Activated CD8-positive, alpha-beta memory T cell treated with anti-CD3 and anti-CD28 coated beads, Interleukin-2, amount 50 U/mL, for 1 hour (primary cell): ENCODE data around the gene TUBGCP5.
"Not testable (repeated sequence)": the region's sequence is repeated elsewhere in the genome, so short reads cannot be mapped to it uniquely, and the experiment has no call there.

ENCODE experiments used
- DNase-seq: peaks from one replicate; pipeline ENCODE4 v3.0.0-alpha.2; 2020; ENCODE audit errors: extremely low read depth

Gene TUBGCP5

DNA sequence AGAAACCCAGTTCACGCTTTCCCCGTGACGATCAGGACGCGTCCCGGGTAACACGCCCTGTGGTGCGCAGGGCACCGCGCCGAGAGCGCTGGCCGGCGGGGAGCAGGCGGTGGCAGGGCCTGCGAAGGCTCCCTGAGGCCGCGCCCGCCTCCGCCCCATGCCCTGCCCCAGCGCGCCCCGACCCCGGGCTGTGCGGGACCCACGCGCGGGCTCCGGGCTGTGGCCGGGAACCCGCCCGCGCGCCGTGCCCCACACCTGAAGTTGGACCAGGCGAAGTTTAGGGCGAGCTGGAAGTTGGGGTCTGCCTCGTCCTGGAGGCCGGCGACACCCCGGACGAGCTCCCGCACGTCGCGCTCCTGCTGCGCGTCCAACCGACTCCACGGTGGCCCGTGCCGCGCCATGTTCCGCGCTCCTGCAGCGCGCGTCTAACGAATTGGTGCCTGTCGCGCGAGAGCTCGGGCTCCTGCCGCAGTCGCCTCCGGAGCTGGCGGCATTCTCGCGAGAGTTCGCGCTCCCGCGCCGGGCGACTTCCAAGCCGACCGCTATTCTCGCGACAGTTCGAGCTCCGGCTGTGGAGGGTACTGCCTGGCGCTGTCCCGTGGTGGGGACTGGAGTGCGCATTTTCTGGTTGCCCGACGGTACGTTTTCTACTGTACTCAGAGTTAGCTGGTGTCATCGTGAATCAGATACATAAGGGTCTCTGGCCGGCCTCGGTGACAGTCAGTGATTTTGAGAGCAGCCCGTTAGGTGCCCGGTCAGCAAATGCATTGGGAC is at the start of gene TUBGCP5:
Gene TUBGCP5 (minus strand): TSS at position 427 of the 774 bp plus-strand sequence. CDS start 26 bp downstream, at position 401.
- peak; percentile 94 for DNase-seq

DNA sequence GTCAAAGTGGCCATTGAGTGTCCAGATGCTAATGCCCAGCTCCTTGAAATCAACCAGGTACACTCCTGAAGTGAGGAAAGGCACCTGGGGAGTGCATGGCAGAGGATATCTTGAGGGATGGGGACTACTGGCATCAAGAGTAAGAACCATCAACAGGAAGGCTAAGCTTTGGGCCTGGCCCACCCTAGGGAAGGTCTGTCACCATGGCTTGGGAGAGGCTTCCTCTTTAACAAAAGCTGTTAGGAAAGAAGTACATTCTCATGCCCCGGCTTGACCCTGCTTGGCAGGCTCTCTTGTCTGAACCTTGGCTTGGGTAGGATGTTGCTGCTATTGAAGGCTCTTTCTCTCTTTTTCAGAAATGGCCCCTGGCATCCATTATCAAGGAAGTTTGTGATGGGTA is 43.7 kb upstream of the TUBGCP5 start:
- DNase-seq: no peak

DNA sequence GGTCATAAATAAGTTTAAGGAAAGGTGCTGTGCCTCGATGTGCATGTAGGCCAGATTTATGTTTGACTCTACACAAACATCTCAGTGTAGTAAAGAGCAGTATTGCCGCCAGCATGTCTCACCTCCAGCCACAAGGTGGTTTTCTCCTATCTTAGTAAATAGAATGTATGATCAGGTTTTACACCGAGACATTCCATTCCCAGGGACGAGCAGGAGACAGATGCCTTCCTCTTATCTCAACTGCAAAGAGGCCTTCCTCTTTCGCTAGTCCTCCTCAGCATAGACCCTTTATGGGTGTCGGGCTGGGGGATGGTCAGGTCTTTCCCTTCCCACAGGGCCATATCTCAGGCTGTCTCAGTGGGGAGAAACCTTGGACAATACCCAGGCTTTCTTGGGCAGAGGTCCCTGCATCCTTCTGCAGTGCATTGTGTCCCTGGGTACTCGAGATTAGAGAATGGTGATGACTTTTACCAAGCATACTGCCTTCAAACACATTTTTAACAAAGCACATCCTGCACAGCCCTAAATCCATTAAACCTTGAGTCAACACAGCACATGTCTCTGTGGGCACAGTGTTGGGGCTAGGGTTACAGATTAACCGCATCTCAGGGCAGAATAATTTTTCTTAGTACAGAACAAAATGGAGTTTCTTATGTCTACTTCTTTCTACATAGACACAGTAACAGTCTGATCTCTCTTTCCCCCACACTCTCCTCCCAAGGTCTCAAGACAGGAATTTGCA is 42.8 kb upstream of the TUBGCP5 start:
- not testable (repeated sequence) for DNase-seq

DNA sequence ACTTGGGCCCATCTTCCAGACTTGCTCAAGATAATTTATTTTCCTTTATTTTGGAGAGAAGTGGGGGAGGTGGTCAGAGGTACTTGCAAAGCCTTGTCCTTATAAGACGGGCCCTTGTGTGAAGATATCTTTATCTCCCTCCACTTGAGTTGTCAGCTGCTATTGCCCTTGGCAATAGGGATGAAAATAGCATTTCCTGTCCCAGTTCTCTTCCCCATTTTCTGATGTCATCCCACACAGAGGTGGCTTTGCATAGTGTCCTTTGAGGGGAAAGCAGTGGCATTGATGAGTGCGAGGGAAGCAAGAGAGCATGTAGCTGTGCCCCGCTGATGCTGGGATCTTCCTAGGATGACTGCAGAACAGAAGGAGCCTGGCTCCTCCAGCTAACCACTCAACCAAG is 41.9 kb upstream of the TUBGCP5 start:
- no peak for DNase-seq

DNA sequence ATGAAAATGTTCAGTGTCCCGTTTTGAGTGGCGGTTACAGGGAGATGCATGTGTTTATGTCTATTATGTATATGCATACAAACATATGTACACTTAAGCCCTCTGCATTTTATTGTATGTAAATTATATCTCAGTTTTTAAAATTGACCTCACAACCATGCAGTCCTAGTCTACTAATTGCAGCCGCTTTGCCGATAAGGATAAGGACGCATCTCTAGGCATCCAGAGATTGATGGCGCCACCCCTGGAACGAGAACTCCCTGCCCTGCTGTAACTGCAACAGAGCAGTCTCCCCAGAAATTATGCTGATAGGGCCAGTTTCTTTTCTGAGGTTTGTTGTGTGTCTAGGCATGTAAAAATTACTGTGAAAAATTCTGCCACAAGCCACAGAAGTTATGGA is 40.4 kb upstream of the TUBGCP5 start:
- no peak for DNase-seq

DNA sequence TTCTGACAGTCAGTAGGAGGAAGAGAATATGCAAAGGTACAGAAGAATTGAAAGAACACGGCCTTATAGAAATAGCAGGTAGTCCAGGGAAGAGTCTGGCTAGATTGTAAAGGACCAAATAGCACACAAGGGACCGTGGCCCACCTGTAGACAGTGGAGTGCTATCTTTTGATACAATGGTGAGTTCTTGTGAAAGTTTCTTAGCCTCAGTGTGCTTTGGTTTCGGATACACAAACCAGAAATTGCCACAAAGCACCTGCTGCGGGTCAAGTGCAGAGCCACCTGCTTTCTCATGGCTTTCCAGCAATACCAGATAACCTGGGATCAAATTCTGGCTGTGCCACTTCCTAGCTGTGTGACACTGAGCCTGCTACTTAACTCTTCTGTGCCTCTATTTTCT is 36.6 kb upstream of the TUBGCP5 start:
- DNase-seq: no peak

DNA sequence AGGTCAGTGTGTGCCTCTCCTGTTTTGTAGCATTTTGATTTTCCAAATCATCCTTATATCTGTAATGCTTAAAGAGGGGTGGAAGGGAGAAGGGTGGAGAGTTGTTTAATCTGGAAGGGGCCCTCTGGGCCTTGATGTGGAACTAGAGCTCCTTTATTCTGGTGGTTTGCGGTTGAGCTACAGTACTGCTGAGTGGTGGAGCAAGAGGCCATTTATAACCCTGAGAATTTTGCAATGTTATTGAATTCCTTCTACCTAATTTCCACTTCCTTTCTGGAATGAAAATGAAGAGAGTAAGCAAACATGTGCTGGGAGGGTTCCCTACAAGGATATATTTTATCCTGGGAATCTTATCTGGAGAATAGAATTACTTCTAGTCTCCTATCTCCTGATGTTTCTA is 35.3 kb upstream of the TUBGCP5 start:
- no peak for DNase-seq

DNA sequence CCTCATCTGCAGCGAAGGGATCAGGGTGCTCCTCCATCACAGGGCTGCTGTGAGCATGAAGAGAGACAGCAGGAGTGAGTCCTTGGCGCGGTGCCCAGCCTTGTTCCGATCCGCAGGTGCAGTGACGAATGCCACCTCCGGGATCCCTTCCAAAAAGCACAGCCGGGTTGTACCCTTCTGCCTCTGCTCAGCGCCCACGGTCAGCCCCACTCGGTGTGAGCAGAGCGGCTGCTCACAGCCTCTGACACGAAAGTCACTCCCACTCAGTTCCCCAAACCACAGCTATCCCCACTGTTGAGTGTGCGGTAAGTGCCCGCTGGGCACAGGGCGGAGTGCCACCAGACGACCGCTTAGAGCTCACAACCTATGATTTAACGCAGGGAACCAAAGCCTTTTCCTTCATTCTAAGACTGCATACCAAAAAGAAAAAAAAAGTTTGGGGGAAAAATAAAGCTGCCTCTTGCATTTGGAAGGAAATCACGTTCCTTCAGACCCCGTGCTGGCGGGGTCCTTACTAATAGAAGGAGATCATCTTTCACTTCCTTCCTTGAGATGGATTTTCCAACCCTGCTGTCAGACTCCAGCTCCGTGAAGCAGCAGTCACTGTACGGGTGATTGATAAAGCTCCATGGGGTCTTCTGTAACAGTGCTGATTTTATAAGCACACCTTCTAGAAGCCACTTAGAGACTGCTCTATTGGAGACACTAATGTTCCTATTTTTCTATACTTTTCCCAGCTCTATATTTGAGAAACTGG is 34.7 kb upstream of the TUBGCP5 start:
- DNase-seq: no peak

DNA sequence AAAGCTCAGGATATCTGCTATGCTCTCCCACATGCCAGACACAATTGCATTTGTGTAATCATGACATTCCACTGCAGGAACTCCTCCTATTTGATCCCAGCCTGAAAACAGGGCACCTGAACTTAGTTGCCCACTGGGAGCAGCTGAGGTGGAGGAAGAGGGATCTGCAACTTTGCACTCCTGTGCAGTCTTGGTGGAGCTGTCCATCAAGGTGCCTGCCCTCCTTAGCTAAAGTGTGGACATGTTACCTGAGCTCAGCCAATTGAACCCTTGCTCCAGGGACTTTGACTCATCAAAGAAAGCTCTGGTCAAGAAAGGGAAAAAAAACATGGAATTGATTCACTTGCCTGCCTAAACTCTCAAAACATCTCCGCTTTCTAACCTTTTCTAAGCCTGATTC is 33.3 kb upstream of the TUBGCP5 start:
- DNase-seq: no peak

DNA sequence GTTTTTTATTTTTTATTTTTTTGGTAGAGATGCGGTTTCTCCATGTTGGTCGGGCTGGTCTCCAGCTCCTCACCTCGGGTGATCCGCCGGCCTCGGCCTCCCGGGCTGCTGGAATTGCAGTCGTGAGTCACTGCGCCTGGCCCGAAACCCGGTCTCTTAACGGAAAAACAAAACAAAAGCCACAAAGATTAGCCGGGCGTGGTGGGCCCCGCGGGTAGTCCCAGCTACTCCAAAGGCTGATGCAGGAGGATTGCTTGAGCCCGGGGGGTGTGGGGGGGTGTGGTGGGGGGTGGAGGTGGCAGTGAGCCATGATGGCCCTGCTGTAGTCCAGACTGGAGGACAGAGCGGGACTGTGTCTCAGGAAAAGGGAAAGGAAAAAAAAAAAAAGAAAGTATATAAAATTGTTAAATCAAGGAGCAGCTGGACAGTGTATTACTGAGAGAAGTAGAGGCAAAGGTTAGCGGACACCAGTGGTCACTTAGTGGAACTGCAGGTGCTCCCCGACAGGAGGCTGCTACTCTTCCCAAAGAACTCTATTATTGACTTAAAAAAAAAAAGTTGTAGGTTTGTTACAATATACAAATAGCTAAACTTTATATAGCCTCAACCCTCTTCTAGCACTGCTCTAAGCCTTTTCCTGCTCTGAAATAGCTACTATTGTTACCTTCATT is 30.3 kb upstream of the TUBGCP5 start:
- no peak for DNase-seq

DNA sequence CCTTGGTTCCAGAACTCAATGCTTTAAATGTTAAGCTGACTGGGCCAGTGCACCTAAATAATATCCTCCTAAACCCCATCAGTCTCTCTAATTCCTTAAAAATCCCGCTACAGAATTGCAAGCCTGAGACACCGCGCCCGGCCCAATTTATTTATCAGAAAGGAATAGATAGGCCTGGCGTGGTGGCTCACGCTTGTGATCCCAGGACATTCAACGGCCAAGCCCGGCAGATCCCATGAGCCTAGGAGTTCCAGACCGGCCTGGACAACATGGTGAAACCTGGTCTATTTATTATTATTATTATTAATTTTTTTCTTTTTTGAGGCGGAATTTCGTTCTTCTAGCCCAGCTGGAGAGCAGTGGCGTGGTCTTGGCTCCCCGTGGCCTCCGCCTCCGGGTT is 28.0 kb upstream of the TUBGCP5 start:
- no peak for DNase-seq

DNA sequence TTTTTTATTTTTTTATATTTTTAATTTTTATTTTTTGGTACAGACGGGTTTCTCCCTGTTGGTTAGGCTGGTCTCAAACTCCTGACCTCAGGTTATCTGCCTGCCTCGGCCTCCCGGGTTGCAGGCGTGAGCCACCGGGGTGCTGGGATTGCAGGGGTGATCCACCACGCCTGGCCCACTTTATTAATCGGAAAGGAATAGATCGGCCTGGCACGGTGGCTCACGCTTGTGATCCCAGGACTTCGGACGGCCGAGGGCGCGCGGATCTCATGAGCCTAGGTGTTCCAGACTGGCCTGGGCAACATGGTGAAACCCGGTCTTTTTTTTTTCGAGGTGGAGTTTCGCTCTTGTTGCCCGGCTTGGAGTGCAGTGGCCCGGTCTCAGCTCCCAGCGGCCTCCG is 26.5 kb upstream of the TUBGCP5 start:
- DNase-seq: no peak

DNA sequence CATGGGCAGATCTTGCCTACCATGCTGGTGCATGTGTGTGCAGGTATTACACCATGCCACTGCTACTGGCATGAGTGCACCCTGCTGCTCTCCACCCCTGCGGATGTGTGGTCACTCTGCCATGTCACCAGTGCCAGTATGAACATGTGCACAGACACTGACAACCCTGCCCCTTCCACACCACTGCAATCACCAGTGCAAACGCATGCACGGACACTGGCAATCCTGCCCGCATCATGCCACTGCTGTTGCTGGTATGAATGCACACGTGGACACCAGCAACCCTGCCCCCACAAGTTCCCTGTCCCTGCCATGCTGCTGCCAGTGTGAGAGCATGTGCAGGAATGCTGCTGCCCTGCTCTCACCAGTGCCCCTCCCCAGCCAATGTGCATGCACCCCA is 24.8 kb upstream of the TUBGCP5 start:
- no peak for DNase-seq

DNA sequence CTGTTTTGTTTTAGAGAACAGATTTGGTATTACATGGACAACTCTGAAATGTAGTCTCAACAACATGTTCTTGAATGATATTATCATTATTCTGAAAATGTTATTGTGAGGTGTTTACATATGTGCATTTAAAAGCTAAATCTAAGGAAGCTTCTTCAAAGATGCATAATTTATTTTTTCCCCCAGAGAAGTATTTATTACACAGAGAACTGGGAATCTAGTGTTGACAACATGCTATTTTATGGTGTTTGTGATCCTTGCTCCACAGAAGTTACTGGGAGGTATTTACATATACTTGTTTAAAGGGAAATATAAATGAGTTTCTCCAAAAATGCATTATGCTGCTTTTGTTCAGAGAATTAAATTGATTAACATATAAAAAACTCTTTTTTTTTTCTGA is 18.3 kb upstream of the TUBGCP5 start:
- DNase-seq: no peak

DNA sequence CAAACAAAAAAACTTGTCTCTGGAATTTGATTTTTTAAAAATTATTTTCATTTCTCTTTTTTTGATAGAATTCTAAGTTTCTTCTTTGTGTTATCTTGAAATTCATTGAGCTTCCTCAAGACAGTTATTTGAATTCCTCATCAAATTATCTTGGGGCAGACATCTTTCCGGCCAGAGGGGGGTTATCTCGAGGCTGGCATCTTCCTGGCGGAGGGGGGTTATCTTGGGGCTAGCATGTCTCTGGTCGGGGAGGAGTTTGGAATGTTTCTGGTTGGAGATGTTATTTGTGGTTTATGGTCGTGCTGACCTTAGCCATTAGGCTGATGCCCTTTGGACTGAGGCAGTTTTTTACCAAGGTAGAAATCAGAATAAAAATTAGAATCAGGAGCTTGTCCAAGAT is 15.9 kb upstream of the TUBGCP5 start:
- DNase-seq: no peak

DNA sequence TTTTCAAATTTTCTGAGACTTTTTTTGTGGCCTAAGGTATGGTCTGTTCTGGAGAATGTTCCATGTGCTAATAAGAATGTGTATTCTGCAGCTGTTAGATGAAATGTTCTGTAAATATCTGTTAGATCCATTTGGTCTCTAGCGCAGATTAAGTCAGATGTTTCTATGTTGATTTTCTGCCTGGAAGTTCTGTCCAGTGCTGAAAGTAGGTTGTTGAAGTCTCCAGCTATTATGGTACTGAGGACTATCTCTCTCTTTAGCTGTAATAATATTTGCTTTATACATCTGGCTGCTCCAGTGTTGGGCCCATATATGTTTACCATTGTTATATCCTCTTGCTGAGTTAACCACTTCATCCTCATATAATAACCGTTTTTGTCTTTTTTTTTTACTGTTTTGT is 13.2 kb upstream of the TUBGCP5 start:
- DNase-seq: no peak

DNA sequence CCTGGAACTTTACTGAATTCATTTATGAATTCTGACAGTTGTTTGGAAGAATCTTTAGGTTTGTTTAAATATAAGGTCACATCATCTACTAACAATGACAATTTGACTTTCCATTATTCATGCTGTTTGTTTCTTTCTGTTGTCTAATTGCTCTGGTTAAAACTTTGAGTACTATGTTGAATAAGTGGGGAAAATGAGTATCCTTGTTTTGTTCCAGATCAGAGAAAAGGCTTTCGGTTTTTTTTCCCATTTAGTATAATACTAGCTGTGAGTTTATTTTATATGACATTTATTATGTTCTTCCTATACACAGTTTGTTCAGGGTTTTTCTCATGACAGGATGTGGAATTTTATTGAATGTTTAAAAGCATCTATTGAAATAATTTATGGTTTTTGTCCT is 11.3 kb upstream of the TUBGCP5 start:
- no peak for DNase-seq

DNA sequence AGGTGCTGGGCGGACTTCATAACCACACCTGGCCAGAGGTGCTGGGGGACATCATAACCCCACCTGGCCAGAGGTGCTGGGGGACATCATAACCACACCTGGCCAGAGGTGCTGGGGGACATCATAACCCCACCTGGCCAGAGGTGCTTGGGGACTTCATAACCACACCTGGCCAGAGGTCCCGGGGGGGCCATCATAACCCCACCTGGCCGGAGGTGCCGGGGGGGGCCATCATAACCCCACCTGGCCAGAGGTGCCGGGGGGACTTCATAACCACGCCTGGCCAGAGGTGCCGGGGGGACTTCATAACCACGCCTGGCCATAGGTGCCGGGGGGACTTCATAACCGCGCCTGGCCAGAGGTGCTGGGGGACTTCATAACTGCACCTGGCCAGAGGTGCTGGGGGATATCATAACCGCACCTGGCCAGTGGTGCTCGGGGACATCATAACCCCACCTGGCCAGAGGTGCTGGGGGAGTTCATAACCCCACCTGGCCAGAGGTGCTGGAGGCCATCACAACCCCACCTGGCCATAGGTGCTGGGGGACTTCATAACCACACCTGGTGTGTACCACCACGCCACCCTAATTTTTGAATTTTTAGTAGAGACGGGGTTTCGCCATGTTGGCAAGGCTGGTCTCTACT is 10.7 kb upstream of the TUBGCP5 start:
- no peak for DNase-seq

DNA sequence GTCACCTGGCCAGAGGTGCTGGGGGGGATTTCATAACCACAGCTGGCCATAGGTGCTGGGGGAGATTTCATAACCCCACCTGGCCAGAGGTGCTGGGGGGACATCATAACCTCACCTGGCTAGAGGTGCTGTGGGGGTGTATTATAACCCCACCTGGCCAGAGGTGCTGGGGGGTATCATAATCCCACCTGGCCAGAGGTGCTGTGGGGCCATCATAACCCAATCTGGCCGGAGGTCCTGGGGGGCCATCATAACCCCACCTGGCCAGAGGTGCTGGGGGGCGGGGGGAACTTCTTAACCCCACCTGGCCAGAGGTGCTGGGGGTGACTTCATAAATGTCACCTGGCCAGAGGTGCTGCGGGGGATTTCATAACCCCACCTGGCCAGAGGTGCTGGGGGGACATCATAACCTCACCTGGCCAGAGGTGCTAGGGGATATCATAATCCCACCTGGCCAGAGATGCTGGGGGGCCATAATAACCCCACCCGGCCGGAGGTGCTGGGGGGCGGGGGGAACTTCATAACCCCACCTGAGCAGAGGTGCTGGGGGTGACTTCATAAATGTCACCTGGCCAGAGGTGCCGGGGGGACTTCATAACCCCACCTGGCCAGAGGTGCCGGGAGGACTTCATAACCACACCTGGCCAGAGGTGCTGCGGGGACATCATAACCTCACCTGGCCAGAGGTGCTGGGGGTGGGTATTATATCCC is 9.4 kb upstream of the TUBGCP5 start:
- DNase-seq: not testable (repeated sequence)

DNA sequence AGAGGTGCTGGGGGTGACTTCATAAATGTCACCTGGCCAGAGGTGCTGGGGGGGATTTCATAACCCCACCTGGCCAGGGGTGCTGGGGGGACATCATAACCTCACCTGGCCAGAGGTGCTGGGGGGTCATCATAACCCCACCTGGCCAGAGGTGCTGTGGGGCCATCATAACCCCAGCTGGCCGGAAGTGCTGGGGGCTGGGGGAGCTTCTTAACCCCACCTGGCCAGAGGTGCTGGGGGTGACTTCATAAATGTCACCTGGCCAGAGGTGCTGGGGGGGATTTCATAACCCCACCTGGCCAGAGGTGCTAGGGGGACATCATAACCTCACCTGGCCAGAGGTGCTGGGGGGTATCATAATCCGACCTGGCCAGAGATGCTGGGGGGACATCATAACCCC is 4.6 kb upstream of the TUBGCP5 start:
- DNase-seq: not testable (repeated sequence)

DNA sequence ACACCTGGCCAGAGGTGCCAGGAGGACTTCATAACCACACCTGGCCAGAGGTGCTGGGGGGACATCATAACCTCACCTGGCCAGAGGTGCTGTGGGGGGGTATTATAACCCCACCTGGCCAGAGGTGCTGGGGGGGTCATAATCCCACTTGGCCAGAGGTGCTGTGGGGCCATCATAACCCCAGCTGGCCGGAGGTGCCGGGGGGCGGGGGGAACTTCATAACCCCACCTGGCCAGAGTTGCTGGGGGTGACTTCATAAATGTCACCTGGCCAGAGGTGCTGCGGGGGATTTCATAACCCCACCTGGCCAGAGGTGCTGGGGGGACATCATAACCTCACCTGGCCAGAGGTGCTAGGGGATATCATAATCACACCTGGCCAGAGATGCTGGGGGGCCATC is 4.2 kb upstream of the TUBGCP5 start:
- not testable (repeated sequence) for DNase-seq
